GM21381 (cell line): ENCODE results near the gene RESF1.
"Not testable (repeated sequence)": the region's sequence is repeated elsewhere in the genome, so short reads cannot be mapped to it uniquely, and the experiment has no call there.

Experiments
- ATAC-seq: cut with Tn5 transposase; IDR thresholded peaks from one replicate; pipeline ENCODE4 v1.9.1; 2021; ENCODE audit warnings: mild to moderate bottlenecking, moderate library complexity; ENCODE audit not compliant: unreplicated experiment

RESF1 gene

DNA sequence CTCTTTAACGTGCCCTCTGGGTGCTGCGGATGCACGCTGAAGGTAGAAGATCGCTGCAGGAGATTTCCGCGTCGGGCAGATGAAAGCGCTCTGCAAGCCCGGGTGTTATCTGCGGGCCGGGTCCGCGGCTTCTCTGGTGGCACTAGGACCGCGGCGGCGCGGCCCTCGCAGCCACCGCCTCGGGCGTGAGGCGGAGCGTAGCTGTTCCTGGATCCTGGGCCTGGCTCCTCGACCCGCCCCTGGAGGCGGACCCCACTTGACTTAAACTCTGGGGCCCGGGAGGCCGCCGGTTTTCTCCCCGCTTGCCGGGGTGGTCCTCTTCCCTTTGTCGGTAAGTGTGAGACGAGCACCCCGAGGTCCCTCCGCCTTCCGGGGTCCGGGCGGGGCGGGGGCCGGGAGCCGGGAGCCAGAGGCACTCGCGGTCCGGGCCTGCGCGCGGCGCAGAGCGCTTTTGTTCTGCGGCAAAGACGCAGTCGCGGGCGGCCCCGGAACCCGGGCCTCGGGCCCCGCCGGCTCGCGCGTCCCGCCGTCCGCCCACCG, at the start of gene RESF1:
Gene RESF1, plus strand, starts transcription at position 255 of the 540 bp plus-strand sequence. CDS start 21,541 bp downstream, outside the sequence.
- peak; percentile 87 for ATAC-seq

- no peak for ATAC-seq
These were observed 44.3 kb upstream of the RESF1 start for GRCh38 chr12:31914927-31915326.

- no peak for ATAC-seq
These were observed 43.8 kb upstream of the RESF1 start for GRCh38 chr12:31915446-31915845.

DNA sequence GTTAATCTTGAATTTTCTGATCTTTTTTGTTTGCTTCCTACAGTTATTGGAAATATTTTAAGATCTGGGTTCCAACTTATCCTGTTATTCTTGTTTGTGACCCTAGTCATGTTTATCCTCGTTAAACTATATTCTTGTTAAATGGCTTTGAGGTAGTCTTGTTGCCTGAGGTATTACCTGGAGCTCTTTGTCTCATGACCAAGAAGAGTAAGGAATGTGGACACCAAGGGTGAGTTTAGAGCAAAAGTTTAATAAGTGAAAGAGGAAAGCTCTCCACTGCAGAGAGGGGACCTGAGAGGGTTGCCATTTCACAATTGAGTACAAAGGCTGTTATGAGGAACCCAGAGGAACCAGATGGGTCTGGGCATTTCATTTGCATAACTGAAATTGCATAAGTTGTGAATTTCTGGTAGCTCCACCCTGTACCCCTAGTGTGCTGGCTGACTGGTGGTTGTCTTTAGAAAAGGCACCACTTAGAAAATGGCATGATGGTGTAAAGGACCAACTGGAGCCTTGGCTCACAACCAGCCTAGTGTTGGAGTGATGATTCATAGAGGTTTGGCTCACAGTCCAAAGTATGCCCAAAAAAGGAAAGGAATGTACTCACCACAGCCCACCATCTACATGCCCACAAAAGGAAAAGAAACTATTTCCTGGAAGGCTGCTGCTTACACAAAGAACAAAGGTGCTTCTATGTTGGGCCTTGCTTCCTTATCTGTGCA, 36.7 kb upstream of the RESF1 start:
- no peak for ATAC-seq

DNA sequence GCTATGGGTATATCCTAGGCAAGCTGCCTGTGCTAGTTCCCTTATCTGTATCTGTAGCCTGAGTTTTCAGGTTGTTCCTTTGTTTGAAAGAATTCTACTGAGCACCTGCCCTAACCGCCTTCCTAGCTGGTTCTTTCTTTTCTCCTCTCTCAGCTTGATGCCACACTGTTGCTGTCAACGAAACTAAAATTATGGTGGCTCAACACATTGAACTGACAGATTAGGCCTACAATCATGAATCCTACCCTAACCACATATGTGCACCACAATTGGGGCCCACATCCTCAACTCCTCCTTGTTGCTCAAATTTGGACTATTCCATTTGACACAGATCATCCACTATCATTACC, 36.2 kb upstream of the RESF1 start:
- no peak for ATAC-seq

GRCh38 chr12:31928246-31929026, 30.8 kb upstream of the RESF1 start:
- ATAC-seq, result peak; percentile 53

- ATAC-seq, result peak; percentile 20
These were observed 30.1 kb upstream of the RESF1 start for GRCh38 chr12:31929027-31929526.

DNA sequence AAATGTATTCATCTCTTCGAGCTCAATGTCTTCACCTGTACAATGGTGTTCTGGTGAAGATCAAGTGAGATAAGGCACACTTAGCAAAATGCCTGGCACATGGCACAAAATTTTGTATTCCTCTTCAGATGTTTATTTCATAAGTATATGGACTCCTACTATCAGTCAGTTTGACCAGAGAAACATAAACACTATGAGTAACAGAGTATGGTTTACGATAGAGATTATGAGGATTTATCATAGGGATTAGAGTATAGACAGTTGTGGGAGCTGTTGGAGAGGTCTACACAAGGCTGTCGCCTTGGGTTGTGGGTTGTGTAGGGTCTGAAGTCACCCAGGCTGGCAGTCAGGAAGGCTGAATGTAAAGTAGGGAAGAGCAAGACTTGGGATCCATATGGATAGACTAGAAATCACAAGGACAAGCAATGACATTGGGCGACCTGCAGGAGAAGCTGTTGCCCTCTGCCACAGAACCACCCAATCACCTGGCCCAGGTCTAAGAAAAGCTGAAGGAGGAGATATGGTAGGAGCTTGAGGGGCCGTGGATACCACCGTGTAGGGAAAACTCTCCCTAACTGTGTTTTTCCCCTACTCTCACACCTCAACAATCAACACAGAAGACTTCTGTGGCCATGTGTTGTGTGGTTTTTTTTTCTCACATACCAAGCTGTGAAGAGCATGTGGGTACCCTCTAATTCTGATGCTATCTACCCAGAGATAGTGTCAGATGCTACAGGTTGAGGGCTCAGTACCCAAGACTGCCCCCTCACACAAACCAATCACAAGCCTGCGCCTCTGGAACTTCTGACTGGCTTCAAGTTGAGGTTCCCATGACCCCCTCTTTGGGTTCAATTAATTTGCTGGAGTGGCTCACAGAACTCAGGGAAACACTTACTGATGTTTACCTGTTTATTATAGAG, 27.2 kb upstream of the RESF1 start:
- ATAC-seq, result no peak

DNA sequence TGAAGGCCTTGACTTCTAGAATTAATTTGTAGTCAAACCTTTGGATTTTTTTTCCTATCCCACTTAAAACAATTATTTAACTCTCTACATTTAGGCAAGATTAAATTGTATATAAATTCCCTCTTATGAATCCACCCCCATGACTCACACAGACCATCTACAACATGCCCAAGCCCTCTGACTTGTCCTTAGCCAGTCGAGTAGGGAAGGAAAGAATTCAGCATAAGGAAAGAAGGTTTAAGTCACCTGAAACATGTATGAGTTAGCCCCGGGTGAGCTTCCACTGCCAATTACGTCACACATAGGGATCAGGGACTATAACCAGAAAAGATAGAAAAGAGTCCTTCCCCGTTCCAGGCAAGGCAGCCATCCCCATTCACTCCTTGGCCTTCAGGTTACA, 14.9 kb upstream of the RESF1 start:
- no peak for ATAC-seq

DNA sequence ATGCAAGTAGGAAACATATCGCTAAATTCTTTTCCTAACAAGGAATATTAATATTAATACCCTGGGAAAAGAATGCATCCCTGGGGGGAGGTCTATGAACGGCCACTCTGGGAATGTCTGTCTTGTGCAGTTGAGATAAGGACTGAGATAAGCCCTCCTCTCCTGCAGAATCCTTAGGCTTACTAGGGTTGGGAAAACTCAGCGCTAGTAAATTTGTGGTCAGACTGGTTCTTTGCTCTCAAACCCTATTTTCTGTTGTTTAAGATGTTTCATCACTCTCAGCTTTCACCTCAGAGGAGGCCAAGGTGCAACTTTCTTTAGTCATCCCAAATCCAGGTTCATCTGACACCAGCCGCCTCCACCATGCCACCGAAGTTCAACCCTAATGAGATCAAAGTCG, 11.2 kb upstream of the RESF1 start:
- no peak for ATAC-seq

- ATAC-seq, result not testable (repeated sequence)
These were observed 10.4 kb upstream of the RESF1 start for GRCh38 chr12:31948697-31949359.

- no peak for ATAC-seq
These were observed 9.1 kb upstream of the RESF1 start for GRCh38 chr12:31950088-31950487.

- ATAC-seq, result no peak
These were observed 8.7 kb upstream of the RESF1 start for GRCh38 chr12:31950492-31950891.

GRCh38 chr12:31951008-31951407, 8.2 kb upstream of the RESF1 start:
- ATAC-seq, result no peak

DNA sequence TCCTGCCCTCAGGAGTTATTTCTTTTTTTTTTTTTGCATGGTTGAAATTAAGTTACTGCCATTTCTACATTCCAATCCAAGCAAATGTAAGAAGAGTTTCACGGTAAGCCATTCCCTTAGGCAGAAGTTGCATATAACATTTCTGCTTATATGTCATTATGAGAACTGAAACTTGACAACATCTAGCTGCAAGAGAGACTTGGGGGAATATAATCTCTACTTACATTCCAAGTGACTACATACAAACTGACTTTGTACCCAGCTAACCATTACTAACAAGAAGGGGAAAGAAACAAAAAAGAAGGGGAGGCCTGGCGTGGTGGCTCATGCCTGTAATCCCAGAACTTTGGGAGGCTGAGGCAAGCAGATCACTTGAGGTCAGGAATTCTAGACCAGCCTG, 7.3 kb upstream of the RESF1 start:
- no peak for ATAC-seq

DNA sequence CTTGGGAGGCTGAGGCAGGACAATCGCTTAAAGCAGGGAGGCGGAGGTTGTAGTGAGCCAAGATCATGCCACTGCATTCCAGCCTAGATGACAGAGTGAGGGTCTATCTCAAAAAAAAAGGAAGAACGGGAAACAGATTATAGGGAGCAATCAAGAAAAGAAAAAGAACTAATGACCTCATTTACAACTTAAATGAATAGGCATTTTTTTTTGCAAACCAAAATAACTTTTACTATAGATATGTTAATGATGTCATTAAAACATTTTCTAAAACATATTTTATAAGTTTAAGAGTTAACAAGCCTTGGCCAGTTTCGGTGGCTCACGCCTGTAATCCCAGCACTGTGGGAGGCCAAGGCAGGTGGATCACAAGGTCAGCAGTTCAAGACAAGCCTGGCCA, 6.8 kb upstream of the RESF1 start:
- ATAC-seq, result no peak

DNA sequence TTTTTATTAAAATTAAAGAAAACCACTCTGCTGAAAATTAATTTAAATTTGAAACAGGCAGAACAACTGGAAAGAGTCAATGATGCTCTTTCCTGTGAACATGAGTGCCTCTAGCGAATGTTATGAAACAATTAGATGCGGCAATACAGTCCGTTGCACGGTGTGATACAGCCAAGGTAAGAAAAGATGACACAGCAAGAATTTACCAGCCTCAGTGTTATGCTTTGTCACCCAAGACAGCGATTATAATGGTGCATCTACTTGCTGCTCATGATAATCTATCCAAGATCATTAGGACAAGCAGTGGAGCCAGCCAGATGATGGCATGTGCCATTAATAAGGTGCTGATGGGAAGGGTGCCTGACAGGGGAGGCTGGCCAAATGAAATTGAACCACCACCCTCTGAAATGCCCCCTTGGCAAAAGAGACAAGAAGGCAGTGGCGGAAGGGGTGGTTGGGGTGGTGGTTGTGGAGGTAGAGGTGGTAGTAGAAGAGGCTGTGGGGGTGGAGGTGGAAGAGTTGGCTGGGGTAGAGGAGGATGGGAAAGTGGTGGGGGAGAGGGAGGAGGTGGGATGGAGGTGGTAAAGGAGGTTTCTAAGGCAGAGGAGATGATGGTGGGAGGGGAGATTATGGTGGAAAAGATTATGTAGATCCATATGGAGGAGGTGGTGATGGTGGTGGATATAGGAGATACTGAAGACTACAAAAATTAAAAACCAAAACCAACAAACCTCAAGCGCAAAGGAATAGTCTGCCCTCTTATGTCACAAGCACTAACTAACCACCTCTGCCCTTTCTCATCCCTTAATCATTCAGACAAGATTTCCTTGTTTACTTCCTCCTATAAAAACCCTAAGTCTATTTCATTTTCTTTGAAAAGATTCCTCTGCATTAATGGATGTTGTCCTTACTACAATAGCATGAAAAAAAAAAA, 4.0 kb upstream of the RESF1 start:
- no peak for ATAC-seq

GRCh38 chr12:31958569-31959160, 550 bp upstream of the RESF1 start:
- no peak for ATAC-seq
